NCI-H2029 (cell line): ENCODE measurements around the gene STK11.

Experiments used
- DNase-seq: peaks from one replicate; lab custom pipeline; 2025; lab: John Stamatoyannopoulos, UW

The STK11 gene

DNA sequence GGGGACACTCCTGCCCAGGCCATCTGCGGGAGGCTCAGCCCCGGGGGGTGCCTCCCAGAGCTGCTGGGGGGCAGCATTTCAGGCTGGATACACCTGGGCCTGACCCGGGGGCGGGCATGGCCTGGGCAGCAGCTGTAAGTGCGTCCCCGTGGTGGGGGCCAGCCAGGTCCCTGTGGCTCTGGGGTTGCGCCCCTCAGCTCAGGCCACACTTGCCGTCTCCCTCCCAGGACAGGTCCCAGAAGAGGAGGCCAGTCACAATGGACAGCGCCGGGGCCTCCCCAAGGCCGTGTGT is 20.6 kb downstream of the STK11 start:
- no peak for DNase-seq

DNA sequence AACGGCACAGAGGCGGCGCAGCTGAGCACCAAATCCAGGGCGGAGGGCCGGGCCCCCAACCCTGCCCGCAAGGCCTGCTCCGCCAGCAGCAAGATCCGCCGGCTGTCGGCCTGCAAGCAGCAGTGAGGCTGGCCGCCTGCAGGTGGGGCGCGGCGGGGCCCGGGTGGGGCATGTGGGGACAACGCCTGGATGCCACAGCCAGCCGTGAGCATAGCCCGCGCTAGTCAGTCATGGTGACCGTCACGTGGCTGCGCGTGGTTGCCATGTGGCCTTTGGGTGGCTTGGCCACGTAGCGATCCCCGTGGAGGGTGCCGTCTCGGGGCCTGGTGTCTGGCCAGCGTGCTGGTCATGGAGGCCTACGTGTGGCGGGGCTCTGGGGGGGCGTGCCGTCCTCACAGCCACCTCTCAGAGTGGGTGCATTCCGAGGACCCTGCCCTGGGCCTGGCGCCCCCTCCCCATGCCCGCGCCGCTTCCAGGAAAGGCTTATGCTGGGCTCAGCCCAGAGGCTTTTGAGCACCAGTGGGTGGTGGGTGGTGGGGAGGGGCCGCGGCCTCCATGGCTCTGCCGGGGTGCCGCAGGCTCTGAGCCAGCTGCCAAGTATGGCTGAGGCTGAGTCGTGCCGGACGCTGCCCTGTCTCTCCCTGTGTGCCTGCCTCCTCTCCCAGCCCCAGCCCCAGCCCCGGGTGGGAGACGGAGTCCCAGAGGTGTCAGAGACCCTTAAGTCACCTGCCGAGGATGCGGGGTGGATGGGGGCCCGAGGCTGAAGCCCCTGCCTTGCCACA is 21.1 kb downstream of the STK11 start:
- no peak for DNase-seq

DNA sequence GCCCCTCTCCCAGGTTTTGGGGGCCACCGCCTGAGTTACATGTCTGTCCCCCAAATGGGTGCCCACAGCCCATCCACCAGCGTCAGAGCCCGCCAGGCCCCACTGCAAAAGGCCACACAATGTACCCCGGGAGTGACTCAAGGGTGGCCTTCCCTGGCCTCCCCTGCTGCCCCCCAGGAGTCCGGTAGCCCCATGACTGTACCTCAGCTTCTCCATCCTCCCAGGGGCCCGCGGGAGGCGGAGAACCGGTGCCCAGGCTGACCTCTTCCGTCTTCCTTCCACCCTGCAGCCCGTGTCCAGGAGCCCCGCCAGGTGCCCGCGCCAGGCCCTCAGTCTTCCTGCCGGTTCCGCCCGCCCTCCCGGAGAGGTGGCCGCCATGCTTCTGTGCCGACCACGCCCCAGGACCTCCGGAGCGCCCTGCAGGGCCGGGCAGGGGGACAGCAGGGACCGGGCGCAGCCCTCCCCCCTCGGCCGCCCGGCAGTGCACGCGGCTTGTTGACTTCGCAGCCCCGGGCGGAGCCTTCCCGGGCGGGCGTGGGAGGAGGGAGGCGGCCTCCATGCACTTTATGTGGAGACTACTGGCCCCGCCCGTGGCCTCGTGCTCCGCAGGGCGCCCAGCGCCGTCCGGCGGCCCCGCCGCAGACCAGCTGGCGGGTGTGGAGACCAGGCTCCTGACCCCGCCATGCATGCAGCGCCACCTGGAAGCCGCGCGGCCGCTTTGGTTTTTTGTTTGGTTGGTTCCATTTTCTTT is 21.9 kb downstream of the STK11 start:
- no peak for DNase-seq

DNA sequence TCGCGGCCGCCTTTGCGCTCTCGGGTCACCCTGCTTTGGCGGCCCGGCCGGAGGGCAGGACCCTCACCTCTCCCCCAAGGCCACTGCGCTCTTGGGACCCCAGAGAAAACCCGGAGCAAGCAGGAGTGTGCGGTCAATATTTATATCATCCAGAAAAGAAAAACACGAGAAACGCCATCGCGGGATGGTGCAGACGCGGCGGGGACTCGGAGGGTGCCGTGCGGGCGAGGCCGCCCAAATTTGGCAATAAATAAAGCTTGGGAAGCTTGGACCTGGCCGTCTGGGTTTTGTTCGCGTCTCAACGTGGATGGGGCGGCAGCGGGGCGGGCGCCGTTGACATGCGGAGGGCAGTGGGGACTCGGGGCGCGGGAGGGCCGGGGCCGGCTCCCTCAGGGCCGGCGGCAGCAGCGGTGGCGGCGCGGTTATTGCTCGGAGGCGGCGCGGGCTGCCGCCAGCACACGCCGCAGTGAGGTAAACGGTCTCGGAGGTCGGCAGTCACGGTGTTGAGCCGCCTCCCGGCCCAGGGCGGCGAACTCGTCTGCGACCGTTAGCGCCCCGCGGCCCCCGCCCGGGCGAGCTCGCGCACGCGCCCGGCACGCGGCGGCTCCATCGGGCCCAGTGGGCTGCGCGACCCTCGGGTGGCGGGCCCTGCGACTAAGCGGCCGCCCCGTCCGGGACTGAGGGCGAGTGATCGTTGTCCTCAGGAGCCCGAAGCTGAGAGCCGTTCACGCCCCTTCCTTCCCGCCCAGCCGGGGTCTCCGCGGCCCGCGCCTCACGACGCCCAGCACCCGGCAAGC is 22.8 kb downstream of the STK11 start:
- DNase-seq = no peak

DNA sequence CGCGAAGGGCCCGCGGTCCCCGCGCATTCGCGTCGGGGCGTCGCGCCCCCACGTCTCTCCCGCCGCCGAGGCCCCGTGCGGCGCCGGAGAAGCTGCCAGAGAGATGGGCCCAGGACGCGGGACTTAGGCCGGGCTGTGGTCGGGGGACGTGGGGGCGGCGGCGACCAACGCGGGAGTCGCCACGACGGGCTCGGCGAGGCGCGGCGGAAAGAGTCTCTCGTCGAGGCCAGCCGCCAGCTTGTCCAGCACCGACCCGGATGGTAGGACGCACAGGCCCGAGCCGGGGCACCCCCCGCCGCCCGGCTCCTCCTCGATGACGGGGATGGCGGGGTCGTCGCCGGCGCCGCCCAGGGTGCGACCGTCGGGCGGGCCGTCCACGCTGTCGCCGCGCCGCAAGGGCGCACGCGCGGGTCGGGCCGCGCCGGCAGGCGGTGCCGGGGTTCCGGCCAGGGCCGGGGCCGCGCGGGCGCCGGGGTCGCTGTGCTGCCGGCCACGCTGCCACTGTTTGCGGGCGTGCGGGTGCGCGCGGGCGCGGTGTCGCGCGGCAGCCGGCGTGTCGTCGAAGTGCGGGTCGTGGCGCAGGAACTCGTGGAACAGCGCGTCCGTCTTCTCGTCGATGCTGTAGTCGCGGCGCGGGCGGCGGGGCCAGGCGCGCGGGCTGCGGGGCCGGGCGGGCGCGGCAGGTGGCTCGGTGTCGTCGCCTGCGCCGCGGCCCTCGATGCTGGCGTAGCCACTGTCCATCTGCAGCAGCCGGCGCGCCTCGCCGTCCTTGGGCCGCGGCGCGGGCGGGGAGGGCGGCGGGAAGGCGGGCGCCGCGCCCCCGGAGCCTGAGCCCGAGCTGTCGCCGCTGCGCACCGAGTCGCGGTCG is 23.7 kb downstream of the STK11 start:
- no peak for DNase-seq

DNA sequence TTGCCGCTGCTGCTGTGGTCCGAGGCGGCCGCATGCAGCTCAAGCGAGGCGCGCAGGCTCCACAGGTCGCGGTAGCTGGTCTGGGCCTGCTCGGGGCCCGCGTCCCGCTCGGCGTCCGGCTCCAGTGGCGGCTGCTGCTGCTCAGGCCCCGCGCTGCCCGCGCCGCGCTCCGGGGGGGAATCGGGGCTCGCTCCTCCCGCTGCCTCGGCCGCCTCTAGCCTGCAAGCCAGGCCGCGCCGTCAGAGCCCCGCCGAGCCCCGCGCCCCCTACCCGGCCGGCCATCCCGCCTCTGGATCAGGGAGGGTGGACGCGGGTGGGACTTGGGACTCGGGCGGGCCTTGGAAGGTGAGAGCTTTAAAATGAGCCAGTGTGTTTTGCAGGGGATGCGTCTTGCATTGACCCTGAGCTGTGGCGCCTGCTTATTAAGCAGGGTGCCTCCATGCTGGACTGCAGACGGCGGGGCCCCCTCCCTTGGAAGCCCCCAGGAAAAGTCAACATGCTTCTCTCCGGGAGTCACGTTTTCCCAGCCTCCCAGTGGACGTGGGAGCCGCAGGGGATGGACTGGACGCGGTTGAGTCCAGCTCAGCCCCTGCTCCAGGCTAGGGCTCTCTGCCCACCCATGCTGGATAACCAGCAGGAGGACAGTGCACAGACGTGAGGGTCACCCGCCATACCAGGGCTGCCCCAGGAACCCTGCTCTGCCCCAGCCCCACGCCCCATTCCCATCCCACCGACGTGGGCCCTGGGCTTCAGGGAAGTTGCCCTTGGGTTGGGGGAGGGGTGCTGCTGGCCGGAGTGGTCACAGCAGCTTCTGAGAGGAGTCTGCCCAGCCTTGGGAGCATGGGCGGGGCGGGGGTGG is 24.6 kb downstream of the STK11 start:
- DNase-seq = no peak

DNA sequence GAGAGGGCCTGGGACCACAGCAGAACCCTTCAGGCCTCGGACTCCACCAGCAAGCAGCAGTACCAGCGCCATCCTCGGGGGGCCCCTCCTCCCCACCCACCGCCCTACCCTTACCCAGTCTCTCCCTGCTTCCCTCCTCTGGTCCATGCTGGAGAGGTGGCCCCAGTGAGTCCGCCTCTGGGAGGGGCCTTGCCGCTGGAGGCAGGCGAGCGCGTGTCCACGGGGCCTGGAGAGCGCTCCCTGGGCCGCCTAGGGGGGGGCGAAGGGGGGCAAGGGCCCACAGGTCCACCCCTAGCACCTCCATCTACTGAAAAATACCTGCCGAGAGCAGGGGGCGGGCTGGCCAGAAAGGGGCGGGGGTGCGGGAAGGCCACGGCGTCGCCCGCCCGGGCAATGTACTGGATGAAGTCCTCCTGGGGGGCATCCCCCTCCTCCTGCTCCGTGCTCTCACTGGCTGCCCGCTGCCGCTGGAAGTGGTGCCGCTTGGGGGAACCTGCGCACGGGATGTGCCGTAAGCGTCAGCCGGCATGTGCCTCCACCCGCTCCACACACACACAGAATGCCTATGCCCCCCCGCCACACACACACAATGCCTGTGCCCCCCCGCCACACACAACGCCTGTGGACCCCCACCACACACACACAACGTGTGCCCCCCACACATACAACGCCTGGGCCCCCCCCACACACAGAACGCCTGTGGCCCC is 25.4 kb downstream of the STK11 start:
- DNase-seq = no peak

DNA sequence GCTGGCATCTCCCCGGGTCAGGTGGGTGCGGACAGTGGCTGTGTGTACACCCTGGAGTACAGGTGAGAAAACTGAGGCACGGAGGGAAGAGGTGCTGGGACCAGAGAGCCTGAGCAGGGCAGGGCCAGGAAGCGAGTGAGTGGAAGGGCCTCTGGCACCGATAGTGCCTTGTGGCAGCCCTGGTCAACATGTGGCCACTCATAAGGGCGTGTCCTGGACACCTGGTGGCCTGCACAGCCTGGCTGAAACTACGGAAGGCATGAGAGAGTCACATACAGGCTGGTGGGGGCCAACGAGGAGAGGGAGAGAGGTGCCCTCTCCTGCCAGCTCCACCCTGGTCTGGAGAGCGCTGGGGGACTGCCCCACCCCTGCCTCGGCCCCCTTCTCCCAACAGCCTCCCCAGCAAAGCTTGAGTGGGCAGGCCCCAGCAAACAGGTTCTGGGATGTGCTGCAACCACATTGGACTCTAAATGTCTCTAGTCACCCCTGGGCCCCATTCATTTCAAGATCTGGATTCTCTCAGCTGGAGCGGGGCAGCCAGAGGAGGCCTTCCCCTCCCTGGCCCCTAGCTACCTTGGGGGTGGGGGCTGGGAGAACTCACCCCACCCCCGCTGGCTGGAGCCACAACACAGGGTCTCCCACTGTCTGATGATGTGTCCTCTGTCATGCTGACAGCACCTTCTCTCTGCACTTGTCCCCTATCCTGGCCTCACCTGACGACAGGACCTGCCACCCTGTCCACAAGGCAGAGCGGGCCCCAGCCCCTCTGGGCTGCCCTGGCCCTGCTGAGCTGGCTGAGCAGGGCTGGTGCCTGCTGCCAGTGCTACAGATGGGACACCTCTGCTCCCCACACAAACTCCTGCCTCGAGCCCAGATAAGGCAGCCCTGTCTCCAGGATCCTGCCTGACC is 26.4 kb downstream of the STK11 start:
- no peak for DNase-seq

DNA sequence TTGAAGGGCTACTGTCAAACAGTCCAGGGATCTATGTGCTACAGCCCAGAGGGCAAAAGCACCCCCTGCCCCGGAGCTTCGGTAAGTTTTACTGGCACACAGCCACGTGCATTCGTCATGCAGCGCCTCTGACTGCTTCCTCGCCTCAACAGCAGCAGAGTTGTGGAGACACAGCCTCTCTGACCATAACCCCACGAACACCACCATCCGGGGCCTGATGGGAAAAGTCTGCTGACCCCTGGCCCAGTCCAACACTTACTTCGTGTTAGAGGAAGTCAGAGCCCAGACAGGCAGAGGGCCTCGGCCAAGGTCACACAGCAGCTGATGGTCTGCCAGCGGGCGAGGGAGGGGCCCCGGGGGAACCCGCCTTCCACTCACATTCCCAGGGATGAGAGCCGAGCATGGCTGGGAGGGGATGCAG is 27.1 kb downstream of the STK11 start:
- DNase-seq = no peak

DNA sequence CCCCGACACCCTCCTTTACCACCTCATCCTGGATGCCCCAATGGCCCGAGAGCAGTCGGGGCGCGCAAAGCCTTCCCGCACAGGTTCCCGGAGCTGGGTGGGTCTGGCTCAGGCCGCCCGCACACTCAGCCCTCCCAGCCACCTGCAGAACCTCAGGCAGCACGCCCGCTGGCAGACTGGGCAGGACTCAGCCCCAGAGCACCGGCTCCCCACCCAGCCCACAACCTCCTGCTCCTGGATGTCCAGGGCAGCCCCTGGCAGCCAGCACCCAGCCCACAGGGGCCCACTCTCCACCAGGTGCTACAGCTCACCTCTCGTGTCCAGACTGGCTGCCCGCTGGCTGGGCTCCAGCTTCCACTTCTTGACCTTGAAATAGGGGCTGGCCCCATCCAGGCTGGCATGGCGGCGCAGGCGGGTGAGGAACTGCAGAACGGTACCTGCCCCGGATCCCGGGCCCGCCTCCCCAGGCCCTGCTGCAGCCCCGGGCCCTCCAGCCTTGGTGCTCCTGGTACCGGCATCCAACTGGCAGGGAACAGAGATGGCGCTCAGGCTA is 27.6 kb downstream of the STK11 start:
- DNase-seq = no peak

DNA sequence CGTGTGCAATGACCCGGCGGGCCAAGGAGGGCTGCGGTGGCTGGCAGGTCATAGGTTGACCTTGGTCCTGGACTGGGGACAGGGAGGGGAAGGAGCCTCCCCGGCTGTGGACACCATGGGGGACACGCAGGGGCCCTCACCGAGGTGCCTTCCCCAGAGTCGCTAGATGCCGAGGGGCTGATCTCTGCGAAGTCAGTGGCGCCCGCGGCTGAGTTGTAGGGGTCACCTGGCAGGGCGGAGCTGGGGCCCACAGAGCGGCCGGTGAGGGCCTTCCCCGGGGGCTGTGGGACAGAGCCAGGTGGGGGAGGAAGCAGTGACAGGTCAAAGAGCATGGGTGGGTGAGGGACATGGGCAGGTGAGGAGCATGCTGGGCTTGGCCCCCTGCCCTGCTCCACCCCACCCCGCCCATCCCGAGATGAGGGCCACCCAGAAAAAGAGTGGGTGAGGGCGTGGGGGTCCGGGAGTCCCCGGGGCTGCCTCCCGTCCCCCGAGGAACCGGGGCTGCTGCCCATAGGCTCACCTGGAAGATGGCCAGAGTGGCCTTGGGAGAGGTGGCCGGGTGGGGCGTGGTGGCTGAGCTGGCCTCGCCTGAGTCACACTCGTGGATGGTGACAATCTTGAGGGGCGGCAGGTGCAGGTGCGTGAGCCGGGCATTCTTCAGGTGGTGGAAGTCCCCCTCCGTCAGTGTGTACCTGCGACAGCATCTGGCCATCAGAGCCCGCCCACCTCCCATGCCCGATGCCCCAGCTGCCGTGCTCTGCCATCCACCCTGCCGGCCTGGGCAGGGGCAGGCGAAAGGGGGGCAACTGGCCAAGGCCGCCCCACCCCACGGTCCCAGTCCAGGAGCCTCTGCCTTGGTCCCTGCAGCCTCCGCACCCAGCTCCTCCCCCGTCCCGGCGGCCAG is 28.7 kb downstream of the STK11 start:
- no peak for DNase-seq

DNA sequence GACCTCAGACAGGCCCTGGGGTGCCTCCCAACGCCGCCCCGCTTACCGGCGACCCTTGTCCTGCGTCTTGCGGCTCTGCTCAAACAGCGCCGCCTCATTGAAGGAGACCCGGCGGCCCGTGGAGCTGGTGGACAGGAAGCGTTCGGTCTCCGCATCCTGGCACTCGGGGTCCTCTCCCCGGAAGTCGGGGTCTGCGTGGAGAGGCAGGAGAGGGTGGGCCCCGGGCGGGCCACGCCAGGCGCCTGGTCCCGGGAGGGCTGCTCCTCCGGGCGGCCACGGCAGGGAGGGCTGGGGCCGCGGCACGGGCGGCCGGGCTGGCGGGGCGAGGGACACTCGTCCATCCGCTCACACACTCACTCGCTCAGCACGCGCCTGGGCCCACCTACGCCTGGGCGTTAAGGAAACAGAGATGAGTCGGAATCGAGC is 29.4 kb downstream of the STK11 start:
- no peak for DNase-seq

DNA sequence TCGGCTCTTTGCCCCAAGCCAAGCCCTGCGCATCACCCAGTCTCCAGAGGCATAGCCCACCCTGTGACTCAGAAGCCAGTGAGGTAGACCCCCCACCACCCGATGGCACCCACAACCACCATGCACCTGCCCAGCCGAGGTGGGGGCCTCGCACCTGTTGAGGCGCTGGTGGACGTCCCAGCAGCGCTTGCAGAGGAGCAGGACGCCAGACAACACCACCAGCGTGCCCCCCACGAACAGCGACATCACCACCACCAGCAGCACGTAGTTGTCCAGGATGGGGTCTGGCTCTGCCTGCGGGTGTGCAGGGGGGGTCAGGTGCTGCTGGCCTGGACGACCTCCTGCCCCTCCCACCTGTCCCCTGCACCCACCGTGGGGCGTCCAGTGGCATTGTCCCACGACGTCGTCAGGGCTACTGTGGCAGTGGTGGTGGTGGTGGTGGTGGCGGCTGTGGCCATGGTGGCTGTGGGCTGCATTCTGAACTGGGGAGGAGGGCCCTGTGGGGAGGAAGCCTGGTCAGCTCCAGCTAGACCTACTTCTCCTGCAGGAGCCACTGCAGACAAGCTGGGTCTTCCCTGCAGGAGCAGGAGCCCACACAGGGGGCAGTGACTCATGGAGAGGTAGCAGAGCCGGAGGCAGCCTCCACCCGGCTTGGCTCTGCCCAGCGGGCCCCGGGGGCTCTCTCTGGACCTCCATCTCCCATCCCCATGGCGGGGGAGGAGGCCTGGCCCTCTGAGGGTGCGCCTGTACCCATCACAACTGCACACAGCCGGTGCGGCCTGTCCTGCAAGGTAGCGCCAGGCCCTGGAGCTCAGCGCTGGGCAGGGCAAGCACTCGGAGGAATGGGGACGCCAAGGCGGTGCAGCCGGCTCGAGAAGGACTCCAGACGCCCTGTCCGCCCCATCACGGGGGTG is 30.3 kb downstream of the STK11 start:
- no peak for DNase-seq

DNA sequence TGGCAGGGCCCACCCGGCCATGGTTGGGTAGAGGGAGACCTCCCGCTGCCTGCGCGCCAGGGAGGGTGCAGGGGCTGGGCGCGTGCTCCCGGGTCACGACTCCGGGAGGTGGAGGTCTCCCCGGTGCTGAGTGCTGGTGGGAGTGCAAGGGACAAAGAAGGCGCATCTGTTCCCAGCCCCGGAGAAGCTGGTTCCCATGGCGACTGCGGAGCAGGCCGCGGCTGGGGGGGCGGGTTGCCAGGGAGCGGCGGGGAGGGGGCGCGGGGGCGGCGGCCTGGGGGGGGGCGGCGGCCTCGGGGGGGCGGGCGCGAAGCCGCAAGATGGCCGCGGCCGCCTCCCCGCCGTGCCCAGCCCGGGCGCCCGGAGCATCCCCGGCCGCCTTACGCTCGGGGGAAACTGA is 31.0 kb downstream of the STK11 start:
- DNase-seq = no peak

DNA sequence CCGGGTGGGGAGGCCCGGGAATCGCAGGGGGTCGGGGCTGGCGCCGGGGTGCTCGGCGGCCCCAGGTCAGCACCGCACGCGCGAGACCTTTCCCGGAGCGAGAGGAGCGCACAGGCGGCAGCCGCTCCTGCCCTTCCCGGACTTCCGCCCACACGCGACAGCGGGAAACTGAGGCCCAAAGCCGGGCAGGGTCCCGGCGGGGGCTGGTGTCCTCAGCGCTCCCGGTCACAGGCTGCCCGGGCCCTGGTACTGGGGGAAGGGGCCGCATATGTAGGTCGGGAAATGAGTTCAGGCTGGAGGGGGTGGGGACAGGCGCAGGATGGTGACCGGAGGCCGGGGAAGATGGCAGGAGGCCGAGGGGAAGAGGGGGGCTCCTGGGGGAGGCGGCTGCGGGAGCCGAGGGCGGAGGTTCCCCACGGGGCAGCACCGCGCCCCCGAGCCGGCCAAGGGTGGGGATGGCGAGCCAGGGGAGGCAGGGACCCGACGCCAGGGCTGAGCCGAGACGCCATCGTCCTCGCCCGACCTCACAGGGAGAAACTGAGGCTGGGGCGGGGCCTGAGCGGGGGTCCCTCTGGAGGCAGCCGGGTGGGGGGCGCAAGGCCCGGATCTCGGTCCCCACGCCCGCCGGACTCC is 31.6 kb downstream of the STK11 start:
- no peak for DNase-seq

DNA sequence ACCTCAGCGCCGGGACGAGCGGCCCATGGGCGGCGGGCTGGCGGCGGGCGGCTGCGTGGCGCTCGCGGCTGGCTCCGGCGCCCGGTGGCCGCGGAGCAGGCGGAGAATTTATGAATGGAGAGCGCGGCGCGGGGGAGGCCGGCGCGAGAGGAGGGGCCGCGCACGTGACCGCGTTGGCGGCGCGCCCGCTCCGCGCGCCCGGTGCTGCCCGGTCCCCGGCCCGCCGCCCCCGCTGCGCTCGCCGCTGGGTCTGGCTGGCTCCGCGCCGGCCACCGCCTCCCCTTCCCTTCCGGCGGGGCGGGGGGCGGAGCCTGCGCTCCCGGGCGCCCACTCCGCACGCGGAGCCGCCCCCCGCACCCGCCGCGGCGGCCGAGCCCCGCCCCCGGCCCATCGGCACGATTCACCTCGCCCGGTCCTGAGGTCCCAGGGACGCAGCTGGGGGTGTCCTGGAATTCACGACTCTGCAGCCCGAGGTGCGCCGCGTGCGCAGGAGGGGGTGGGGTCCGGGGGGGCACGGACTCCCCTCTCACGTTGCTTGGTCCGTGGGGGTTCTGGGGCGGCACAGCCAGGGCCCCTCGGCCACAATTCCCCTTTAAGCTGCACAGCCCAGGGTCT is 32.3 kb downstream of the STK11 start, which contains the start of gene CBARP:
TSS of gene CBARP (minus strand) at position 252 of the 615 bp plus-strand sequence. CDS start 1,905 bp downstream, outside the sequence.
- DNase-seq = peak; percentile 25
